Choroid plexus epithelial cell (primary cell): Measurements from ENCODE around the gene ZNF304.
"Not testable (repeated sequence)": the region's sequence is repeated elsewhere in the genome, so short reads cannot be mapped to it uniquely, and the experiment has no call there.

ENCODE experiments used
- DNase-seq: peaks from one replicate; pipeline ENCODE4 v3.0.0-alpha.2; 2010; ENCODE audit warnings: low read depth
- H3K4me3 ChIP-seq: 2 replicates; pipeline ENCODE4 v1.5.1; 2011; ENCODE audit warnings: low read depth, mild to moderate bottlenecking, control low read depth, low read length, moderate library complexity
- CTCF ChIP-seq: conservative IDR thresholded peaks from 2 replicates; pipeline ENCODE4 v1.5.1; 2011; ENCODE audit warnings: low read depth, mild to moderate bottlenecking, control low read depth, inconsistent platforms, low read length, moderate library complexity

ZNF304 gene

GRCh38 chr19:57357406-57357805 lies 6.3 kb downstream of the ZNF304 start:
- TF ChIP-seq CTCF, result no peak
- DNase-seq, result no peak
- H3K4me3 ChIP-seq, result no peak overlapping the region

GRCh38 chr19:57359300-57359699 lies 8.2 kb downstream of the ZNF304 start:
- H3K4me3 ChIP-seq, result no peak overlapping the region
- no peak for TF ChIP-seq CTCF
- DNase-seq, result no peak

- TF ChIP-seq CTCF, result no peak
- peak overlapping the region; percentile 71 for H3K4me3 ChIP-seq
- DNase-seq, result peak; percentile 4
Observed at GRCh38 chr19:57362419-57362818, 11.3 kb downstream of the ZNF304 start.

- DNase-seq, result peak; percentile 100
- TF ChIP-seq CTCF, result no peak
- peak within 1 kb of the TSS; percentile 87 for H3K4me3 ChIP-seq
Observed at GRCh38 chr19:57362997-57363687, 12.1 kb downstream of the ZNF304 start, which contains the start of the genes TRAPPC2B and ZNF547. TSS of gene TRAPPC2B (plus strand) at chr19:57363551. CDS start at chr19:57364834, 1,283 bp downstream. TSS of gene ZNF547 (plus strand) at chr19:57363551. CDS start at chr19:57368556, 5,005 bp downstream.

- H3K4me3 ChIP-seq, result peak overlapping the region; percentile 87
- peak; percentile 28 for DNase-seq
- TF ChIP-seq CTCF, result no peak
Observed at GRCh38 chr19:57363688-57364181, 12.7 kb downstream of the ZNF304 start.

GRCh38 chr19:57366776-57367175 lies 15.7 kb downstream of the ZNF304 start:
- TF ChIP-seq CTCF, result no peak
- DNase-seq, result no peak
- H3K4me3 ChIP-seq, result no peak overlapping the region

- TF ChIP-seq CTCF, result no peak
- H3K4me3 ChIP-seq, result no peak overlapping the region
- DNase-seq, result no peak
Observed at GRCh38 chr19:57374179-57374578, 23.1 kb downstream of the ZNF304 start.

- DNase-seq, H3K4me3 ChIP-seq: not testable (repeated sequence)
Observed at GRCh38 chr19:57374647-57375046, 23.6 kb downstream of the ZNF304 start.
